Measurements from ENCODE around the gene TRERF1. TPM values are rescaled to one million over a fixed set of nuclear protein-coding genes. Genes with fewer than 3 reads are reported as not detected.
A peak's percentile ranks its signal among the peaks of the same experiment; 100 is the strongest.

TRERF1 gene
- total RNA-seq, 2 donors from 2014 or later = 9.5 to 34.8 TPM

- H3K4me3 ChIP-seq = no peak overlapping the region
These were observed 190.8 kb downstream of the TRERF1 start for GRCh38 chr6:42260972-42261371.

GRCh38 chr6:42260396-42260888 lies 191.3 kb downstream of the TRERF1 start:
- no peaks in the 10 kb centered on the region for H3K36me3 ChIP-seq
- intact Hi-C loops (cut with DNase I) = loop anchor here (5.0 kb wide), 3 partner anchors 192 to 287 kb away; partner anchors contain the start of gene TRERF1
- no peak overlapping the region for H3K4me3 ChIP-seq
- H3K9me3 ChIP-seq = no peaks in the 10 kb centered on the region
- H3K27ac ChIP-seq = peak overlapping the region; percentile 6 to 62
- no peaks in the 10 kb centered on the region for H3K4me1 ChIP-seq (replicated peaks)
- H3K27me3 ChIP-seq (replicated peaks; ENCODE audit: insufficient read depth) = no peaks in the 10 kb centered on the region
- 53% methylated on average over 7 of the region's 7 CpGs for WGBS
- no peak for TF ChIP-seq POLR2AphosphoS5 (IDR thresholded peaks at IDR 0.05)
- TF ChIP-seq CTCF (IDR thresholded peaks at IDR 0.05) = no peak
- TF ChIP-seq POLR2A (IDR thresholded peaks at IDR 0.05) = no peak
- no peak for DNase-seq (ENCODE audit: low spot score)

More at GRCh38 chr6:42260972-42261371, 190.8 kb downstream of the TRERF1 start:
- TF ChIP-seq POLR2AphosphoS5 (IDR thresholded peaks at IDR 0.05) (peak; percentile 27), CTCF (IDR thresholded peaks at IDR 0.05) (peak; percentile 39 to 64 (median 48)), POLR2A (IDR thresholded peaks at IDR 0.05) (no peak)
- no peaks in the 10 kb centered on the region for H3K36me3 ChIP-seq
- H3K27ac ChIP-seq = peak overlapping the region; percentile 6 to 62
- no peaks in the 10 kb centered on the region for H3K27me3 ChIP-seq (replicated peaks; ENCODE audit: insufficient read depth)
- intact Hi-C loops (cut with DNase I) = loop anchor here (5.0 kb wide), 3 partner anchors 191 to 286 kb away; partner anchors contain the start of gene TRERF1
- H3K9me3 ChIP-seq = no peaks in the 10 kb centered on the region
- 29% methylated on average over 11 of the region's 11 CpGs for WGBS
- H3K4me1 ChIP-seq (replicated peaks) = no peaks in the 10 kb centered on the region
- DNase-seq (ENCODE audit: low spot score) = no peak

- TF ChIP-seq CTCF (IDR thresholded peaks at IDR 0.05) (no peak), POLR2A (IDR thresholded peaks at IDR 0.05) (no peak), POLR2AphosphoS5 (IDR thresholded peaks at IDR 0.05) (no peak)
- WGBS = 55% methylated on average over 10 of the region's 10 CpGs
- no peaks in the 10 kb centered on the region for H3K27me3 ChIP-seq (replicated peaks; ENCODE audit: insufficient read depth)
- no peaks in the 10 kb centered on the region for H3K36me3 ChIP-seq
- intact Hi-C loops (cut with DNase I) = loop anchor here (5.0 kb wide), 3 partner anchors 192 to 287 kb away; partner anchors contain the start of gene TRERF1
- no peak for DNase-seq (ENCODE audit: low spot score)
- H3K27ac ChIP-seq = peak overlapping the region; percentile 6 to 62
- no peaks in the 10 kb centered on the region for H3K9me3 ChIP-seq
- no peaks in the 10 kb centered on the region for H3K4me1 ChIP-seq (replicated peaks)
- H3K4me3 ChIP-seq = no peak overlapping the region
These were observed 191.8 kb downstream of the TRERF1 start for GRCh38 chr6:42259841-42260395.

GRCh38 chr6:42259286-42259685 lies 192.4 kb downstream of the TRERF1 start:
- no peak for TF ChIP-seq POLR2AphosphoS5 (IDR thresholded peaks at IDR 0.05)
- H3K36me3 ChIP-seq = no peaks in the 10 kb centered on the region
- no peak overlapping the region for H3K4me3 ChIP-seq
- H3K4me1 ChIP-seq (replicated peaks) = no peaks in the 10 kb centered on the region
- no peak for DNase-seq (ENCODE audit: low spot score)
- 83% methylated on average over 16 of the region's 31 CpGs for WGBS
- H3K27me3 ChIP-seq (replicated peaks; ENCODE audit: insufficient read depth) = no peaks in the 10 kb centered on the region
- no peaks in the 10 kb centered on the region for H3K9me3 ChIP-seq
- H3K27ac ChIP-seq = peak overlapping the region in 1 of 2 donors; percentile 4
- intact Hi-C loops (cut with DNase I) = no loop called here

GRCh38 chr6:42257614-42258013 lies 194.1 kb downstream of the TRERF1 start:
- no peak overlapping the region for H3K27ac ChIP-seq
- DNase-seq (ENCODE audit: low spot score) = no peak
- intact Hi-C loops (cut with DNase I) = no loop called here
- TF ChIP-seq CTCF (IDR thresholded peaks at IDR 0.05) (no peak), POLR2AphosphoS5 (IDR thresholded peaks at IDR 0.05) (no peak), POLR2A (IDR thresholded peaks at IDR 0.05) (no peak)
- no peaks in the 10 kb centered on the region for H3K27me3 ChIP-seq (replicated peaks; ENCODE audit: insufficient read depth)
- H3K4me1 ChIP-seq (replicated peaks) = no peaks in the 10 kb centered on the region
- no peaks in the 10 kb centered on the region for H3K36me3 ChIP-seq
- H3K9me3 ChIP-seq = no peaks in the 10 kb centered on the region
- 77% methylated on average over 3 of the region's 3 CpGs for WGBS
- H3K4me3 ChIP-seq = no peak overlapping the region

Data from prostate gland (tissue), 2 donors.